ENCODE data around the gene DNER.

Gene DNER

GRCh38 chr2:229669841-229670240 is 44.5 kb downstream of the DNER start:
- no peak for DNase-seq

- no peak for DNase-seq
Observed at GRCh38 chr2:229666811-229667210, 47.5 kb downstream of the DNER start.

- no peak for DNase-seq
Observed at GRCh38 chr2:229665158-229665557, 49.2 kb downstream of the DNER start.

GRCh38 chr2:229661478-229661877 is 52.9 kb downstream of the DNER start:
- no peak for DNase-seq

GRCh38 chr2:229660951-229661350 is 53.4 kb downstream of the DNER start:
- no peak for DNase-seq

- DNase-seq = no peak
Observed at GRCh38 chr2:229660391-229660790, 54.0 kb downstream of the DNER start.

- DNase-seq = no peak
Observed at GRCh38 chr2:229658004-229658403, 56.4 kb downstream of the DNER start.

GRCh38 chr2:229654437-229654836 is 59.9 kb downstream of the DNER start:
- DNase-seq = no peak

GRCh38 chr2:229653531-229653930 is 60.8 kb downstream of the DNER start:
- DNase-seq = no peak

GRCh38 chr2:229652796-229653195 is 61.6 kb downstream of the DNER start:
- DNase-seq = no peak

GRCh38 chr2:229650901-229651300 is 63.5 kb downstream of the DNER start:
- DNase-seq = no peak

GRCh38 chr2:229650059-229650458 is 64.3 kb downstream of the DNER start:
- DNase-seq = no peak

- DNase-seq = no peak
Observed at GRCh38 chr2:229646186-229646723, 68.1 kb downstream of the DNER start.

- DNase-seq = no peak
Observed at GRCh38 chr2:229642371-229642770, 72.0 kb downstream of the DNER start.

GRCh38 chr2:229641676-229642075 is 72.7 kb downstream of the DNER start:
- no peak for DNase-seq

- DNase-seq = no peak
Observed at GRCh38 chr2:229640636-229641035, 73.7 kb downstream of the DNER start.

- no peak for DNase-seq
Observed at GRCh38 chr2:229636571-229636970, 77.8 kb downstream of the DNER start.

GRCh38 chr2:229635371-229635680 is 79.0 kb downstream of the DNER start:
- DNase-seq = no peak

- DNase-seq = no peak
Observed at GRCh38 chr2:229634601-229635370, 79.6 kb downstream of the DNER start.

- DNase-seq = no peak
Observed at GRCh38 chr2:229633556-229633955, 80.8 kb downstream of the DNER start.

- no peak for DNase-seq
Observed at GRCh38 chr2:229629039-229629438, 85.3 kb downstream of the DNER start.

GRCh38 chr2:229627728-229628127 is 86.6 kb downstream of the DNER start:
- no peak for DNase-seq

GRCh38 chr2:229622495-229623355 is 91.6 kb downstream of the DNER start:
- no peak for DNase-seq

GRCh38 chr2:229620759-229621158 is 93.6 kb downstream of the DNER start:
- no peak for DNase-seq
